CD14-positive monocyte (primary cell): ENCODE results near the gene CNOT6. TPM values are rescaled to one million over a fixed set of nuclear protein-coding genes. Genes with fewer than 3 reads are reported as not detected.

Experiments used
- DNase-seq, 3 donors: peaks; one replicate each; pipeline ENCODE4 v3.0.0-alpha.2; 2011 to 2022
- H2AFZ ChIP-seq: 2 replicates; pipeline ENCODE4 v1.6.0; 2012; ENCODE audit warnings: mild to moderate bottlenecking, low read depth, low read length, inconsistent platforms; ENCODE audit not compliant: insufficient read depth, poor library complexity, severe bottlenecking
- H3K27ac ChIP-seq, 2 donors: 1 replicate in 1 of 2; 2 replicates in 1 of 2; pipeline ENCODE4 v1.5.1; 2012 to 2013; ENCODE audit warnings: low read length in 2 of 2, control low read depth in 1 of 2, inconsistent platforms in 1 of 2, low read depth in 1 of 2, mild to moderate bottlenecking in 1 of 2
- H3K27me3 ChIP-seq, 2 donors: one replicate each; pipeline versions ENCODE4 v1.6.0 to v1.6.1; 2011 to 2013; ENCODE audit warnings: low read length in 2 of 2; ENCODE audit not compliant: control insufficient read depth in 2 of 2, insufficient read depth in 2 of 2
- H3K36me3 ChIP-seq, 2 donors: replicated peaks in 1 of 2; 1 replicate in 1 of 2; 2 replicates in 1 of 2; pipeline versions ENCODE4 v1.5.1 to v1.6.1; 2012 to 2013; ENCODE audit warnings: low read length in 2 of 2, control low read depth in 1 of 2, inconsistent platforms in 1 of 2, mild to moderate bottlenecking in 1 of 2; ENCODE audit not compliant: insufficient read depth in 2 of 2, control insufficient read depth in 1 of 2
- H3K4me1 ChIP-seq, 2 donors: 1 replicate in 1 of 2; 2 replicates in 1 of 2; pipeline versions ENCODE4 v1.5.1 to v1.6.1; 2012 to 2013; ENCODE audit warnings: low read length in 2 of 2, control low read depth in 1 of 2, inconsistent platforms in 1 of 2, mild to moderate bottlenecking in 1 of 2, moderate library complexity in 1 of 2; ENCODE audit not compliant: insufficient read depth in 2 of 2, control insufficient read depth in 1 of 2
- H3K4me2 ChIP-seq: replicated peaks from 2 replicates; pipeline ENCODE3; 2012; ENCODE audit warnings: low read length, moderate library complexity, mild to moderate bottlenecking; ENCODE audit not compliant: poor library complexity, severe bottlenecking; ENCODE audit errors: extremely low read depth
- H3K4me3 ChIP-seq, 3 experiments: fragments of 200-600 bp in 1 of 3; sonication (generic) in 1 of 3; replicated peaks in 1 of 3; 1 replicate in 2 of 3; 2 replicates in 1 of 3; pipeline ENCODE4 v1.5.1; 2011 to 2013; ENCODE audit warnings: low read length in 3 of 3, mild to moderate bottlenecking in 3 of 3, control low read depth in 2 of 3, low read depth in 2 of 3, inconsistent platforms in 1 of 3, moderate library complexity in 1 of 3
- H3K79me2 ChIP-seq: 2 replicates; pipeline ENCODE4 v1.6.0; 2012; ENCODE audit warnings: mild to moderate bottlenecking, control low read depth, inconsistent platforms, low read length, moderate library complexity; ENCODE audit not compliant: insufficient read depth
- H3K9ac ChIP-seq: 2 replicates; pipeline ENCODE4 v1.6.0; 2017; ENCODE audit warnings: low read length, mild to moderate bottlenecking; ENCODE audit not compliant: insufficient read depth, poor library complexity, severe bottlenecking
- H3K9me3 ChIP-seq, 2 donors: replicated peaks in 1 of 2; 1 replicate in 1 of 2; 2 replicates in 1 of 2; pipeline versions ENCODE4 v1.5.1 to v1.6.1; 2012 to 2013; ENCODE audit warnings: low read length in 2 of 2, control low read depth in 1 of 2; ENCODE audit not compliant: control insufficient read depth in 1 of 2, insufficient read depth in 1 of 2
- H4K20me1 ChIP-seq: 2 replicates; pipeline ENCODE4 v1.6.0; 2012; ENCODE audit warnings: mild to moderate bottlenecking, low read length, control low read depth, moderate library complexity; ENCODE audit not compliant: insufficient read depth
- H3K27ac Mint-ChIP-seq, 7 donors: one replicate each; pipeline ENCODE4 v1.8.0; 2020; ENCODE audit warnings: mild to moderate bottlenecking in 7 of 7, mixed read lengths in 7 of 7, moderate library complexity in 6 of 7, inconsistent platforms in 2 of 7
- H3K27me3 Mint-ChIP-seq, 3 donors: one replicate each; pipeline ENCODE4 v1.8.0; 2021 to 2022; ENCODE audit warnings: low read depth in 3 of 3, mild to moderate bottlenecking in 3 of 3, mixed read lengths in 3 of 3, moderate library complexity in 3 of 3, inconsistent platforms in 1 of 3
- H3K36me3 Mint-ChIP-seq, 2 donors: one replicate each; pipeline ENCODE4 v1.8.0; 2020; ENCODE audit warnings: mixed read lengths in 2 of 2, inconsistent platforms in 1 of 2, mild to moderate bottlenecking in 1 of 2
- H3K4me1 Mint-ChIP-seq: one replicate; pipeline ENCODE4 v1.8.0; 2020; ENCODE audit warnings: mild to moderate bottlenecking, mixed read lengths
- H3K4me3 Mint-ChIP-seq, 2 donors: one replicate each; pipeline ENCODE4 v1.8.0; 2020; ENCODE audit warnings: mild to moderate bottlenecking in 2 of 2, mixed read lengths in 2 of 2, moderate library complexity in 1 of 2
- H3K9me3 Mint-ChIP-seq, 7 donors: one replicate each; pipeline ENCODE4 v1.8.0; 2020 to 2022; ENCODE audit warnings: mixed read lengths in 7 of 7, mild to moderate bottlenecking in 6 of 7, moderate library complexity in 6 of 7, inconsistent platforms in 2 of 7
- WGBS: methylation state at CpG from one replicate; pipeline ENCODE4 v1.1.5; 2013; ENCODE audit warnings: missing lambda C conversion rate; ENCODE audit not compliant: insufficient coverage; 5-methylcytosine and 5-hydroxymethylcytosine counted together
- intact Hi-C, 2 donors: fragments of 100-400 bp; cut with micrococcal nuclease; formaldehyde crosslinking; loops; one replicate each; pipeline versions ENCODE4 v1.15.0 to v1.15.1; 2023
- polyA plus RNA-seq, 3 donors: library from polyadenylated mRNA; depleted of rRNA in 1 of 3; unstranded in 2 of 3; stranded (reverse) in 1 of 3; fragments of 300-500 nt in 2 of 3; fragments of >200 nt in 1 of 3; fragmentation: Illumina TruSeq in 2 of 3; gene quantifications; 1 replicate in 2 of 3; 2 replicates in 1 of 3; pipeline ENCODE4 v1.2.3, GENCODE V29; 2012 to 2021
- TF ChIP-seq, protein P1 (sequence below): fragments of 200-600 bp; IDR thresholded peaks from one replicate; pipeline ENCODE4 v1.8.0; 2022; ENCODE audit warnings: antibody characterized with exemption, mild to moderate bottlenecking

The CNOT6 gene
- polyA plus RNA-seq, 3 donors = 4.8 to 9.5 (median 7.7) TPM

GRCh38 chr5:180623844-180624243, 129.7 kb downstream of the CNOT6 start:
- H3K27ac Mint-ChIP-seq = no peak overlapping the region

DNA sequence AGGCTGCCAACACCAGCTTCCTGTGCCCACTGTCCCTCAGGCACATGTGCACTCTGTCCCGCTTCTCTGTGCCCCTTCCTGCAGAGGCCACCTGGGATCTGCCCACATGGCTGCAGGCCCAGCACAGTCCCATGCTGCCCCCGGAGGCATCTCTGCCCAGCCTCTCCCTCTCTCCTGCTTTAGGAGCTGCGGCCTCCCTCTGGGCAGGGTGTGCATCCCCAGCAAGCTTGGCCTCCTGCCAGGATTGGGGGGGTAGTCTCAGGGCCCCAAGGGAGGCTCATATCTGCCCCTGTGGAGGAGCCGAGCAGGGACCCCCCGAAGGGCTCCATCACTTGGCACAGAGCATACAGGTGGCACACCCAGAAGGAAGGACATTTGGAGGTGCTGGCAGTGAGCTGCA, 130.4 kb downstream of the CNOT6 start:
- Mint-ChIP-seq H3K4me1 (no peaks in the 10 kb centered on the region), H3K4me3 (no peak overlapping the region), H3K9me3 (peaks cover 0 to 9% (median 3%) of the 10 kb centered on the region in 7 donors), H3K36me3 (no peaks in the 10 kb centered on the region), H3K27ac (no peak overlapping the region), H3K27me3 (peaks cover 3 to 7% (median 5%) of the 10 kb centered on the region in 3 donors)
- no peaks in the 10 kb centered on the region for H3K36me3 ChIP-seq
- H2AFZ ChIP-seq = no peak overlapping the region
- no peaks in the 10 kb centered on the region for H3K9me3 ChIP-seq
- H3K27me3 ChIP-seq = no peaks in the 10 kb centered on the region
- no peaks in the 10 kb centered on the region for H3K4me1 ChIP-seq
- H3K79me2 ChIP-seq = no peaks in the 10 kb centered on the region
- H3K27ac ChIP-seq = no peak overlapping the region
- no peak overlapping the region for H3K4me2 ChIP-seq
- H3K4me3 ChIP-seq = no peak overlapping the region
- no peaks in the 10 kb centered on the region for H4K20me1 ChIP-seq
- 81% methylated on average over 2 of the region's 5 CpGs for whole genome bisulfite sequencing
- intact Hi-C loops = no loop called here
- no peak overlapping the region for H3K9ac ChIP-seq
- TF ChIP-seq, protein P1, sequence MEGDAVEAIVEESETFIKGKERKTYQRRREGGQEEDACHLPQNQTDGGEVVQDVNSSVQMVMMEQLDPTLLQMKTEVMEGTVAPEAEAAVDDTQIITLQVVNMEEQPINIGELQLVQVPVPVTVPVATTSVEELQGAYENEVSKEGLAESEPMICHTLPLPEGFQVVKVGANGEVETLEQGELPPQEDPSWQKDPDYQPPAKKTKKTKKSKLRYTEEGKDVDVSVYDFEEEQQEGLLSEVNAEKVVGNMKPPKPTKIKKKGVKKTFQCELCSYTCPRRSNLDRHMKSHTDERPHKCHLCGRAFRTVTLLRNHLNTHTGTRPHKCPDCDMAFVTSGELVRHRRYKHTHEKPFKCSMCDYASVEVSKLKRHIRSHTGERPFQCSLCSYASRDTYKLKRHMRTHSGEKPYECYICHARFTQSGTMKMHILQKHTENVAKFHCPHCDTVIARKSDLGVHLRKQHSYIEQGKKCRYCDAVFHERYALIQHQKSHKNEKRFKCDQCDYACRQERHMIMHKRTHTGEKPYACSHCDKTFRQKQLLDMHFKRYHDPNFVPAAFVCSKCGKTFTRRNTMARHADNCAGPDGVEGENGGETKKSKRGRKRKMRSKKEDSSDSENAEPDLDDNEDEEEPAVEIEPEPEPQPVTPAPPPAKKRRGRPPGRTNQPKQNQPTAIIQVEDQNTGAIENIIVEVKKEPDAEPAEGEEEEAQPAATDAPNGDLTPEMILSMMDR = no peak
- DNase-seq = no peak

More at GRCh38 chr5:180623844-180624243, 129.7 kb downstream of the CNOT6 start:
- peaks cover 0 to 10% (median 3%) of the 10 kb centered on the region in 7 donors for H3K9me3 Mint-ChIP-seq
- no peak overlapping the region for H2AFZ ChIP-seq
- H4K20me1 ChIP-seq = no peaks in the 10 kb centered on the region
- intact Hi-C loops = no loop called here
- no peaks in the 10 kb centered on the region for H3K27me3 ChIP-seq
- WGBS = 88% methylated on average over 11 of the region's 15 CpGs
- no peaks in the 10 kb centered on the region for H3K4me1 Mint-ChIP-seq
- no peaks in the 10 kb centered on the region for H3K4me1 ChIP-seq
- H3K9ac ChIP-seq = no peak overlapping the region
- no peaks in the 10 kb centered on the region for H3K79me2 ChIP-seq
- H3K4me2 ChIP-seq = no peak overlapping the region
- H3K4me3 ChIP-seq = no peak overlapping the region
- H3K27ac ChIP-seq = no peak overlapping the region
- no peaks in the 10 kb centered on the region for H3K36me3 Mint-ChIP-seq
- DNase-seq = no peak
- no peak overlapping the region for H3K4me3 Mint-ChIP-seq
- peaks cover 3 to 9% (median 7%) of the 10 kb centered on the region in 3 donors for H3K27me3 Mint-ChIP-seq
- H3K9me3 ChIP-seq = no peaks in the 10 kb centered on the region
- TF ChIP-seq, protein P1 = no peak
- no peaks in the 10 kb centered on the region for H3K36me3 ChIP-seq
